HG02588 (cell line): ENCODE measurements around the gene CTNNA3.
"Not testable (repeated sequence)": the region's sequence is repeated elsewhere in the genome, so short reads cannot be mapped to it uniquely, and the experiment has no call there.

ENCODE experiments used
- ATAC-seq: cut with Tn5 transposase; IDR thresholded peaks from one replicate; pipeline ENCODE4 v1.9.1; 2021; ENCODE audit warnings: mild to moderate bottlenecking, moderate library complexity; ENCODE audit not compliant: unreplicated experiment

CTNNA3 gene

DNA sequence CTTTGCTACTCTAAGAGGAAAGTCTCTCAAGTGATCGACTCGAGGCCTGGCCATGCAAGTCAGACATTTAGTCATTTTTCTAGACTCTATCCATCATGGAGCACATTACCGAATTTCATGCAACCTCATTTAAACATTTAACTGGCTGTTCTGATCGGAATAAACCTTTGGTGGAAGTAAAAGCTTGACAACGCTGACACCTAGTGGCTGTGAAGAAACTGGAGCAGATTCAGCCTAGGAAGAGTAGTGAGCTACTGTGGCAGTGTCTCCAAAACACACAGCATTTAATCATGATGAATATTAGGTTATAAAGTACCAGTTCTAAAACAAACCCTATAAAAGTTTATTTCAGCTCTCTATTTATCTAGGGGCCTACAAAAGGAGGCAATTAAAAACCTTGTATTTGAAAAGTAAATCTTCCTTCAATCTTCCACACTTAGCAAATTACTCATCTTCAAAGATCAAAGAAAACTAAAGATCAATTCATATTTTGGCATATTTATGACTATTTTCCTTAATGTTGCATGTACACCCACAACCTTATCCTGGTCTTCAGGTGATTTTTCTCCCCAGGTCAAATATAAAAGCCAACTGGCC, 175.0 kb downstream of the CTNNA3 start:
- ATAC-seq, result peak; percentile 76

GRCh38 chr10:67519434-67519833, 176.6 kb downstream of the CTNNA3 start:
- no peak for ATAC-seq

- no peak for ATAC-seq
Observed at GRCh38 chr10:67518756-67519155, 177.2 kb downstream of the CTNNA3 start.

DNA sequence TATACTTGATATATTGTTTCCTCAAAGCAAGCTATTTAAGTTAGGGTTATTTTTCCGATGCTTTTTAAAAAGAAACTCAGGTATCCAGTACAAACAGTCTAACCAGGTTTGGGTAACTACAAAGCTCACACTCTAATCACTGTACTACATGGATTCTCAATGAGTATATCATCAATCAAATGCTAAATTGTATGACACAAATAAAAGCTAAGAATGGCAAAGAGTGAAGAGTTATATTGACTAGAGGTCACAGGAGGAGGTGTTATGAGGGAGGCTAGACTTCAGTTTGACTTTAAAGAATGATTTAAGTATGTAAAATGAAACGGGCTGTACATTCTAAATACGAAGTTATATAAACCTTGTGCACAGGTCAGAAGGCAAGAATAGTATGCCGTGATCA, 178.0 kb downstream of the CTNNA3 start:
- no peak for ATAC-seq

- ATAC-seq, result no peak
Observed at GRCh38 chr10:67506757-67507091, 189.3 kb downstream of the CTNNA3 start.

DNA sequence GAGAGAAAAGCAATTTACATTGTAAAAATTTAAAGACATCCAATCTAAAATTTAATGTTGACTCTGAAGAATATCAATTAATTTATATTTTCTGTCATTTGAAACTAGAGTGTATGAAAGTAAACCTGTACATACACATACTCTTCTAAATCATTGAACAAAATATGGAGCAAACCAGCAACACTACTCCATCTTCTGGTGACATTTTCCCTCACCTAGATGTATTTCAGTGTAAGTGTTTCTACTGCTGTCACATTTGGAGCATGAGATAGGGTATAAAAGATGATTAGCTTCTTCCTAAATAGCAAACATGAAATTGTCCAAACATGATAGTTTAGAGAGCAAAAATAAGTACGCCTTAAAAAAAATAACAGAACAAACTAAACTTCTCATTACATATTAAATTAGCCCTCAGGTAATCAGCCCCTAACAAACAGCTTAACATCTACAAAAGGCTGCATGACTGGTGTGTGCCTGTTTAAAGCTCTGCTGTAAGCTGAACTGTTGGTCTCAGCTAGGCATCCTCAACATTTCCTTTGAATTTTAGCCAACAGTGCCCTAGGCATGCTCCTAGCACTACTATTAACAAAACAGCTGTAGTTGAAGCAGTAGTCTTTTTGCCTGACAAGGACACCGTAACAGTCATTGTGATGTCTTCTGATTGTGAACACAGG, 189.8 kb downstream of the CTNNA3 start:
- ATAC-seq, result no peak

- ATAC-seq, result no peak
Observed at GRCh38 chr10:67492317-67493019, 203.5 kb downstream of the CTNNA3 start.

DNA sequence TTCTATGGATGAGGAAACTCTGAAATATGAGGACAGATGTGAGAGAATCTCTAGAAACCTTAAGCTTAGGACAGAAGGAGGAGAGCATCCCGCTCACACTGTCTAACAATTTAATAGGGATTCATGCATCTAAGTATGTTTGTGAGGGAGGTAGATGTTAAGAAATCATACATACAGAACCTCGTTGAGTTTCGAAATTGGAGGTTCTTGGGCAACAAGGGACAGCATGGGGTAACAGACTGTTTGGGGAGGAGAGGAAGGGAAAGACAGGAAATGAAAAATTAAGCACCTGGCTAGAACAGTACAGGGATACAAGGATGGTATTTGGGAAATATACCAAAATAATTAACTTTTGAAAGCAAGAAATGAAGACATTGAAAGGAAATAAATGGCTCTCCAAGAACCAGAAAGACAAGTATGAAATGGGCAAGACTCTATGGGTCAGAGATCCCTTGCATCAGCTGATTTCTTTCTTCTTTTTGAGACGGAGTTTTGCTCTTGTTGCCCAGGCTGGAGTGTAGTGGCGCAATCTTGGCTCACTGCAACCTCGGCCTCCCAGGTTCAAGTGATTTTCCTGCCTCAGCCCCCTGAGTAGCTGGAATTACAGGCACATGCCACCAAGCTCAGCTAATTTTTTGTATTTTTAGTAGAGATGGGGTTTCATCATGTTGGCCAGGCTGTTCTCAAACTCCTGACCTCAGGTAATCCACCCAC, 207.9 kb downstream of the CTNNA3 start:
- no peak for ATAC-seq

DNA sequence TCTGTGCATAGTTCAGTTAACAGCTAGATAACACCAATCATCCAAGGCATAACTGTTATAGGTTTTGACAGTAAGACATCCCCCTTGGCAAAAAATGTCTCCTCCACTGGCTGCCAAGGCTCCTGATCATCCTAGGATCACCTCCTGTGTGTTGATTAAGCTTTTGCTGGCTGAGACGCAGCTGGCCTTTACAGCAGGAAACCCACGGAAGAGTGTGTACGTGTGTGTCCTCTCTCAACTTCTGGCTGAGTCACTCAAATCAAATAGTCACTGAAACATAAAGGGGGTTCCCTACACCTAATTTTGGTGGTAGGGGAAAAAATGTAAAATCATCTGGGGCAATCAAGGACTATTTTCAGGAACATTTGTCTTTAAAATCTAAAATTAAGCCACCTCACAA, 208.8 kb downstream of the CTNNA3 start:
- no peak for ATAC-seq

DNA sequence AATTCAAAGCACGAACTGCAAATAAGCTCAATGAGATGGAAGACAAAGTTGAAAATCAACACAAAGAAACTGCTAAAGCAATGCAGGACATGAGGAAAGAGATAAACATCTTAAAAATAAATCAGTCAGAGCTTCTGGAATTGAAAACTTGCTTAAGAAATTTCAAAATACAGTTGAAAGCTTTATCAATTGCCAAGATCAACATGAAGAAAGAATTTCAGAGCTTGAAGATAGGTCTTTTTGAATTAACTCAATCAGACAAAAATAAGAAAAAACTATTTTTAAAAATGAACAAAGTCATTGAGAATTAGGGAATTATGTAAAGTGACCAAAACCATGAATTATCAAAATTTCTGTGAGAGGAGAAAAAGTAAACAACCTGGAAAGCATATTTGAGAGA, 218.1 kb downstream of the CTNNA3 start:
- no peak for ATAC-seq

DNA sequence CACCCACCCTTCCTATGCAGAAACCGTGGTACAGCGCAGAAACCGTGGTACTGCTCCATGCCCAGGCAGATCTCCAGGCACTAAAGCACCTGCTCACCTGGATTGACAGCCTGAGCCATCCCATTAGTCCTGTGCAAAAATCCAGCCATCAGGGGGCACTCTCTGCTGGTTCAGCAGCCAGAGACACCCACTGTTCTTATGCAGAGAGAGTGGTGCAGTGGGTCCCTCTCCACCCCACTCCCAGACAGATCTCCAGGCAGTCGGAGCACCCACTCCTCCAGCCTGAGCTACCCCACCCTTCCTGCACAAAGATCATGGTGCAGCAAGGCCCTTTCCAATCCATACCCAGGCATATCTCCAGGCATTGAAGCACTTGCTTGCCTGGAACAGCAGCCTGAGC, 219.8 kb downstream of the CTNNA3 start:
- no peak for ATAC-seq

- ATAC-seq, result no peak
Observed at GRCh38 chr10:67473850-67474633, 222.0 kb downstream of the CTNNA3 start.

DNA sequence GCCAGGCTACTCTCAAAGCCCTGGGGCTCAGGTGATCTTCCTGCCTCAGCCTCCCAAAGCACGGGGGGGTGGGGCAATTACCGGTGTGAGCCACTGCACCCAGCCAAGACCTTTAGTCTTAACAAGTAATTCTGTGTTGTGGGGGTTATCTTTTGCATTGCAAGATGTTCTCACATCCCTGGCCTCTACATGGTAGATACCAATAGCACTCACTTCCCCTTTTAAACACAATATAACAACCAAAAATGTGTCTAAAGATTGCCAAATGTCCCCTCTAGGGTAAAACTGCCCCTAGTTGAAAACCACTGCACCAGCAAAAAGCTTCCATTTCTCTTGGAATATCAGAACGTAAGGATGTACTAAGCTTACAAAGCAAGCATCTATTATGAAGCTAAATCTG, 225.0 kb downstream of the CTNNA3 start:
- ATAC-seq, result no peak

DNA sequence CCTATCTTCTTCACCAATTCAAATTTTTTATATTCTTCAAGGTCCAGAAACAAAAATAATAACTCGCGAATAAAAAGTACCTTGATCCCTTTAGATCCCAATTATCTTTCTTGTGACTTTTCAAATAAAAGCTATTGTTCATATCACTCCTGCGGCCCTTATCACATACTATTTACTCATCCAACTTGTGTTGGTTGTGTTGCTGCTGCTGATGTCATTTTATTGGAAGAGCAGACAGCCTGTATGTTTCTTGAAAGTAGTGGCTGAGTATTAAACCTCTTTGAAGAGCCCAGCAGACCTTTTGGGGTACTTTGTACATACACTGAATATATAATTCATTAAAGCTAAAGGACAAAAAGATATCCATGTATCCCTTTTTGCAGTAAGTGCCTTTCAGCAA, 231.7 kb downstream of the CTNNA3 start:
- ATAC-seq, result no peak

- no peak for ATAC-seq
Observed at GRCh38 chr10:67452892-67453291, 243.1 kb downstream of the CTNNA3 start.

GRCh38 chr10:67438605-67439304, 257.2 kb downstream of the CTNNA3 start:
- ATAC-seq, result no peak

DNA sequence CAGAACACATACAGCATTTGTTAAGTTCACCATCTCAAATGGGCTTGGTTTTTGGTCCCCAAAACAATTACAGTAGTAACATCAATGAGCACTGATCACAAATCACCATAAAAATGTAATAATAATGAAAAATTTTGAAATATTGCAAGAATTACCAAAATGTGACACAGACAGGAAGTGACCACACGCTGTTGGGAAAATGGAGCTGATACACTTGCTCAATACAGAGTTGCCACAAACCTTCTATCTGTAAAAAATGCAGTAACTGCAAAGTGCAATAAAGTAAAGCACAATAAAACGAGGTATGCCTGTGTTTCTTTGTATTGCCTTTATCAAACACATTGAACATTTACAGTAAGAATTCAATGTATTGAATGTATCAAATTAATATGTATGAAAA, 262.7 kb downstream of the CTNNA3 start:
- no peak for ATAC-seq

DNA sequence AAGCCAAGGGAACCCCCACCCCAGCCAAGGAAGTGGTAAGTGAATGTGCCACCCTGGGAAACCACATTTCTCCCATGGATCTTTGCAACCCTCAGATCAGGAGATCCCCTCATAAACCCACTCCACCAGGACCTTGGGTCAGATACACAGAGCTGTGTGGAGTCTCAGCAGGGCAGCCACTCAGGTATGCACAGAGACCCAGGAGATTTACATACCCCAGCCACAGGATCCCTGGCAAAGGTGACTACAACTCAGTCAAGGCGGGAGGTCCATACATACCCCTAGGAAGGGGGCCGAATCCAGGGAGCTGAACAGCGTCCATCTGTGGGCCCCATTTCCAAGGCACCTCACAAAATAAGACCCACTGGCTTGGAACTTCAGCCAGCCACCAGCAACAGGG, 293.4 kb downstream of the CTNNA3 start:
- no peak for ATAC-seq

DNA sequence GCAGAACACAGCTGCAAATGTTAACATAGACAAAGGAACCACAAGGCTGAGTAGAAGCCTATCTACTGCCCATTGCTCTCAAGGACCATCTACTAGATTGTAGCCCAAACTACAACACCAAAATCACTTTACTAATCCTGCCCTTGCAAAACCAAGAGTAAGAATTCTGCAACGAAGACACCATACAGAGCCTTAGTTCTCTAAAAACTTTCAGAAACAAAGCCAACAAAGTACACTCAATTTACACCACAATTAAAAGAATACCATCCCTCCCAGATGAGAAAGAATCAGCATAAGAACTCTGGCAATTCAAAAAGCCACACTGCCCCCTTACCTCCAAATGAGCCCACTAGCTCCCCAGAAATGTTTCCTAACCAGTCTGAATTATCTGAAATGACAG, 294.3 kb downstream of the CTNNA3 start:
- no peak for ATAC-seq

DNA sequence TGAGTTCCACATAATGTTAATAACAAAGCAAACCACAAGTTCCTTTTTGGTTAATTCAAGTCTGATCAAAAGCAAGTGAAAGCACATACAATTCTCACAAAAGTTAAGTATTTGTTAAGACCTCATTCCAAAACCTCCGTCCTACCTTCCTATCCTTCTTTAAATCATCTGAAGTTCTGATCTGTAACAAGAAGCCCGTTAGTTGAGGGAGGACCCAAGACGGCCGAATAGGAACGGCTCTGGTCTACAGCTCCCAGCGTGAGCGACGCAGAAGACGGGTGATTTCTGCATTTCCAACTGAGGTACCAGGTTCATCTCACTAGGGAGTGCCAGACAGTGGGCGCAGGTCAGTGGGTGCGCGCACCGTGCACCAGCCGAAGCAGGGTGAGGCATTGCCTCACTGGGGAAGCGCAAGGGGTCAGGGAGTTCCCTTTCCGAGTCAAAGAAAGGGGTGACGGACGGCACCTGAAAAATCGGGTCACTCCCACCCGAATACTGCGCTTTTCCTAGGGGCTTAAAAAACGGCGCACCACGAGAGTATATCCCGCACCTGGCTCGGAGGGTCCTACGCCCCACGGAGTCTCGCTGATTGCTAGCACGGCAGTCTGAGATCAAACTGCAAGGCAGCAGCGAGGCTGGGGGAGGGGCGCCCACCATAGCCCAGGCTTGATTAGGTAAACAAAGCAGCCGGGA, 309.0 kb downstream of the CTNNA3 start:
- not testable (repeated sequence) for ATAC-seq
